Esophagus muscularis mucosa (tissue), 4 donors: ENCODE data around the gene TBC1D13. TPM values are rescaled to one million over a fixed set of nuclear protein-coding genes. Genes with fewer than 3 reads are reported as not detected.
A peak's percentile ranks its signal among the peaks of the same experiment; 100 is the strongest.

Experiments
- DNase-seq: peaks from one replicate; pipeline ENCODE4 v3.0.0-alpha.2; 2017; ENCODE audit errors: extremely low spot score
- H3K27ac ChIP-seq, 4 donors: fragments of 200-600 bp; sonication (generic); replicated peaks in 1 of 4; 1 replicate in 3 of 4; 2 replicates in 1 of 4; pipeline ENCODE4 v1.5.1; 2016 to 2019; ENCODE audit warnings: mild to moderate bottlenecking in 1 of 4
- H3K27me3 ChIP-seq, 4 donors: fragments of 200-600 bp; sonication (generic); one replicate each; pipeline versions ENCODE4 v1.5.1 to v1.6.0; 2016 to 2019
- H3K36me3 ChIP-seq, 4 donors: fragments of 200-600 bp; sonication (generic); one replicate each; pipeline ENCODE4 v1.5.1; 2016 to 2019
- H3K4me1 ChIP-seq, 4 donors: fragments of 200-600 bp; sonication (generic); one replicate each; pipeline ENCODE4 v1.5.1; 2016 to 2019
- H3K4me3 ChIP-seq, 4 donors: fragments of 200-600 bp; sonication (generic); 1 replicate in 2 of 4; 2 replicates in 2 of 4; pipeline ENCODE4 v1.5.1; 2016 to 2019; ENCODE audit warnings: mild to moderate bottlenecking in 4 of 4, moderate library complexity in 1 of 4
- H3K9me3 ChIP-seq, 4 donors: fragments of 200-600 bp; sonication (generic); 1 replicate in 3 of 4; 2 replicates in 1 of 4; pipeline ENCODE4 v1.5.1; 2016 to 2019
- CTCF ChIP-seq, 3 experiments: fragments of 200-600 bp in 2 of 3; fragments of 450-650 bp in 1 of 3; sonication (generic) in 2 of 3; IDR thresholded peaks; one replicate each; pipeline ENCODE4 v1.5.1; 2017 to 2019; ENCODE audit warnings: antibody characterized with exemption in 3 of 3, mild to moderate bottlenecking in 2 of 3, moderate library complexity in 1 of 3
- EP300 ChIP-seq: sonication (generic); formaldehyde crosslinking; IDR thresholded peaks from one replicate; pipeline ENCODE4 v1.6.1; 2017; ENCODE audit warnings: antibody characterized with exemption
- POLR2A ChIP-seq: fragments of 450-650 bp; IDR thresholded peaks from one replicate; pipeline ENCODE4 v1.6.1; 2017; ENCODE audit warnings: antibody characterized with exemption, moderate library complexity, mild to moderate bottlenecking, low read depth
- POLR2AphosphoS5 ChIP-seq, 2 donors: sonication (generic); formaldehyde crosslinking; IDR thresholded peaks; one replicate each; pipeline ENCODE4 v1.6.1; 2017; ENCODE audit warnings: antibody characterized with exemption in 2 of 2
- WGBS: methylation state at CpG from one replicate; pipeline ENCODE4 v1.1.5; 2018; 5-methylcytosine and 5-hydroxymethylcytosine counted together
- intact Hi-C: fragments of 100-400 bp; cut with DNase I; formaldehyde crosslinking; loops from one replicate; pipeline ENCODE4 v1.15.1; 2023
- total RNA-seq, 4 donors: library from RNA; depleted of rRNA; stranded (reverse); fragments of >200 nt; gene quantifications; one replicate each; pipeline versions ENCODE4 v1.1.0 to v1.2.1, GENCODE V29; 2016

Gene TBC1D13
- total RNA-seq, 4 donors from 2014 or later = 12.4 to 20.8 (median 16.1) TPM

- no peaks in the 10 kb centered on the region for H3K9me3 ChIP-seq
- H3K27me3 ChIP-seq = no peaks in the 10 kb centered on the region
- peaks cover 15 to 38% (median 20%) of the 10 kb centered on the region in 4 donors for H3K4me1 ChIP-seq
- 85% methylated on average over 6 of the region's 6 CpGs for WGBS
- no peak for TF ChIP-seq POLR2A
- TF ChIP-seq POLR2AphosphoS5 (IDR thresholded peaks at IDR 0.05) = no peak
- TF ChIP-seq CTCF (IDR thresholded peaks at IDR 0.05) = no peak
- TF ChIP-seq EP300 = no peak
- H3K36me3 ChIP-seq = peaks cover 0 to 32% (median 9%) of the 10 kb centered on the region in 4 donors
- H3K4me3 ChIP-seq = no peak overlapping the region
- no peak overlapping the region for H3K27ac ChIP-seq
- no peak for DNase-seq
- intact Hi-C loops = no loop called here
Measured at GRCh38 chr9:128764361-128764760, 22.7 kb upstream of the TBC1D13 start.

GRCh38 chr9:128765499-128765898 lies 21.6 kb upstream of the TBC1D13 start:
- H3K36me3 ChIP-seq = peaks cover 0 to 32% (median 9%) of the 10 kb centered on the region in 4 donors
- no peak for DNase-seq
- H3K4me3 ChIP-seq = no peak overlapping the region
- H3K9me3 ChIP-seq = no peaks in the 10 kb centered on the region
- H3K27me3 ChIP-seq = no peaks in the 10 kb centered on the region
- WGBS = 88% methylated on average over 3 of the region's 3 CpGs
- H3K27ac ChIP-seq = no peak overlapping the region
- H3K4me1 ChIP-seq = peaks cover 22 to 49% (median 31%) of the 10 kb centered on the region in 4 donors
- no peak for TF ChIP-seq CTCF (IDR thresholded peaks at IDR 0.05)
- no peak for TF ChIP-seq POLR2A
- no peak for TF ChIP-seq EP300
- no peak for TF ChIP-seq POLR2AphosphoS5 (IDR thresholded peaks at IDR 0.05)
- intact Hi-C loops = no loop called here

- Histone ChIP-seq H3K27ac (no peak overlapping the region), H3K4me1 (peaks cover 27 to 49% (median 34%) of the 10 kb centered on the region in 4 donors), H3K9me3 (no peaks in the 10 kb centered on the region), H3K27me3 (no peaks in the 10 kb centered on the region), H3K36me3 (peaks cover 0 to 32% (median 9%) of the 10 kb centered on the region in 4 donors), H3K4me3 (no peak overlapping the region)
- TF ChIP-seq POLR2AphosphoS5 (IDR thresholded peaks at IDR 0.05) = no peak
- intact Hi-C loops = no loop called here
- DNase-seq = no peak
- 83% methylated on average over 5 of the region's 6 CpGs for WGBS
Measured at GRCh38 chr9:128768606-128769005, 18.4 kb upstream of the TBC1D13 start.

GRCh38 chr9:128770286-128771030 lies 16.6 kb upstream of the TBC1D13 start:
- WGBS = 76% methylated on average over 11 of the region's 11 CpGs
- TF ChIP-seq CTCF (IDR thresholded peaks at IDR 0.05) = no peak
- TF ChIP-seq POLR2A = no peak
- no peak for TF ChIP-seq POLR2AphosphoS5 (IDR thresholded peaks at IDR 0.05)
- TF ChIP-seq EP300 = no peak
- intact Hi-C loops = no loop called here
- no peak for DNase-seq
- Histone ChIP-seq H3K27ac (peak overlapping the region; percentile 89 to 94 (median 92)), H3K4me1 (peaks cover 27 to 41% (median 34%) of the 10 kb centered on the region in 4 donors), H3K4me3 (peak overlapping the region; percentile 76 to 98 (median 86)), H3K27me3 (no peaks in the 10 kb centered on the region), H3K9me3 (no peaks in the 10 kb centered on the region), H3K36me3 (peaks cover 0 to 17% (median 9%) of the 10 kb centered on the region in 4 donors)

GRCh38 chr9:128771094-128771721 lies 15.8 kb upstream of the TBC1D13 start:
- Histone ChIP-seq H3K36me3 (peaks cover 0 to 12% (median 9%) of the 10 kb centered on the region in 4 donors), H3K27me3 (no peaks in the 10 kb centered on the region), H3K4me3 (peak overlapping the region; percentile 76 to 98 (median 86)), H3K4me1 (peaks cover 27 to 41% (median 32%) of the 10 kb centered on the region in 4 donors), H3K9me3 (peaks cover 0 to 5% (median 0%) of the 10 kb centered on the region in 4 donors), H3K27ac (peak overlapping the region; percentile 89 to 94 (median 92))
- WGBS = 2% methylated on average over 23 of the region's 28 CpGs
- intact Hi-C loops = no loop called here
- no peak for DNase-seq
- no peak for TF ChIP-seq CTCF (IDR thresholded peaks at IDR 0.05)
- no peak for TF ChIP-seq POLR2AphosphoS5 (IDR thresholded peaks at IDR 0.05)
- no peak for TF ChIP-seq POLR2A
- TF ChIP-seq EP300 = no peak
